DOHH2 (cell line): ENCODE data around the gene TEAD4.

ENCODE experiments used
- H3F3A ChIP-seq: fragments of 200-600 bp; sonication (generic), shearing (Covaris generic); 2 replicates; pipeline ENCODE4 v1.6.0; 2016; ENCODE audit warnings: antibody characterized with exemption, mild to moderate bottlenecking; ENCODE audit not compliant: control insufficient read depth, insufficient read depth
- H3K27ac ChIP-seq: fragments of 200-600 bp; sonication (generic); 2 replicates; pipeline ENCODE4 v1.5.1; 2014; ENCODE audit warnings: low read depth, mild to moderate bottlenecking, low read length, moderate library complexity
- H3K27me3 ChIP-seq: fragments of 200-600 bp; sonication (generic); 2 replicates; pipeline ENCODE4 v1.6.1; 2014; ENCODE audit warnings: mild to moderate bottlenecking, low read length, mixed read lengths; ENCODE audit not compliant: control insufficient read depth
- H3K36me3 ChIP-seq: fragments of 200-600 bp; sonication (generic); 2 replicates; pipeline ENCODE4 v1.6.1; 2014; ENCODE audit warnings: mild to moderate bottlenecking, low read length, moderate library complexity, mixed read lengths; ENCODE audit not compliant: control insufficient read depth
- H3K4me1 ChIP-seq: fragments of 200-600 bp; sonication (generic); 2 replicates; pipeline ENCODE4 v1.6.1; 2014; ENCODE audit warnings: mild to moderate bottlenecking, low read length, mixed read lengths; ENCODE audit not compliant: control insufficient read depth
- H3K4me2 ChIP-seq: fragments of 200-600 bp; sonication (generic); 2 replicates; pipeline ENCODE4 v1.6.0; 2014; ENCODE audit warnings: mild to moderate bottlenecking, low read length, moderate library complexity
- H3K4me3 ChIP-seq: fragments of 200-600 bp; sonication (generic); 2 replicates; pipeline ENCODE4 v1.5.1; 2014; ENCODE audit warnings: mild to moderate bottlenecking, low read length, mixed read lengths
- H3K79me2 ChIP-seq: fragments of 200-600 bp; sonication (generic); 2 replicates; pipeline ENCODE4 v1.6.1; 2014; ENCODE audit warnings: mild to moderate bottlenecking, low read length, mixed read lengths; ENCODE audit not compliant: control insufficient read depth
- H3K9me2 ChIP-seq: fragments of 200-600 bp; sonication (generic); replicated peaks from 2 replicates; pipeline ENCODE4 v1.6.1; 2014; ENCODE audit warnings: mild to moderate bottlenecking, low read length, mixed read lengths; ENCODE audit not compliant: control insufficient read depth
- H3K9me3 ChIP-seq: fragments of 200-600 bp; sonication (generic); 2 replicates; pipeline ENCODE4 v1.6.1; 2014; ENCODE audit warnings: antibody characterized with exemption, low read length, mixed read lengths; ENCODE audit not compliant: control insufficient read depth, insufficient read depth
- H4K20me1 ChIP-seq: fragments of 200-600 bp; sonication (generic); 2 replicates; pipeline ENCODE4 v1.6.0; 2014; ENCODE audit warnings: low read depth, mild to moderate bottlenecking, antibody characterized with exemption, low read length, moderate library complexity; ENCODE audit not compliant: control insufficient read depth, insufficient read depth
- CTCF ChIP-seq: fragments of 200-600 bp; sonication (generic); IDR thresholded peaks from one replicate; pipeline ENCODE4 v1.5.1; 2014; ENCODE audit warnings: antibody characterized with exemption, mild to moderate bottlenecking, low read depth, low read length; ENCODE audit not compliant: poor library complexity, severe bottlenecking
- EZH2phosphoT487 ChIP-seq: fragments of 200-600 bp; sonication (generic); IDR thresholded peaks from 2 replicates; pipeline ENCODE4 v1.6.1; 2017; ENCODE audit warnings: borderline replicate concordance, mild to moderate bottlenecking, antibody characterized with exemption, low read length, moderate library complexity, mixed read lengths

TEAD4 gene

GRCh38 chr12:2974560-2974971 is 15.4 kb downstream of the TEAD4 start:
- Histone ChIP-seq H4K20me1 (no peaks in the 10 kb centered on the region), H3K4me2 (no peak overlapping the region), H3K4me3 (no peak overlapping the region), H3K9me2 (no peaks in the 10 kb centered on the region), H3K27ac (no peak overlapping the region), H3K79me2 (peaks cover 12% of the 10 kb centered on the region; the same call in 1 of the 2 replicates), H3K4me1 (no peaks in the 10 kb centered on the region), H3K27me3 (no peaks in the 10 kb centered on the region), H3F3A (no peaks in the 10 kb centered on the region), H3K36me3 (0 out of 2 replicates have a peak, but pooled peaks cover 1% of the 10 kb centered on the region), H3K9me3 (no peaks in the 10 kb centered on the region)
- TF ChIP-seq CTCF, result no peak
- TF ChIP-seq EZH2phosphoT487, result no peak

GRCh38 chr12:2976581-2976996 is 17.4 kb downstream of the TEAD4 start:
- Histone ChIP-seq H3K79me2 (0 out of 2 replicates have a peak, but pooled peaks cover 6% of the 10 kb centered on the region), H3K9me2 (no peaks in the 10 kb centered on the region), H3K9me3 (no peaks in the 10 kb centered on the region), H3K27me3 (no peaks in the 10 kb centered on the region), H3K36me3 (0 out of 2 replicates have a peak, but pooled peaks cover 2% of the 10 kb centered on the region), H3K27ac (no peak overlapping the region), H3F3A (no peaks in the 10 kb centered on the region), H3K4me3 (no peak overlapping the region), H3K4me2 (no peak overlapping the region), H4K20me1 (no peaks in the 10 kb centered on the region), H3K4me1 (no peaks in the 10 kb centered on the region)
- TF ChIP-seq EZH2phosphoT487, result no peak

- no peaks in the 10 kb centered on the region for H4K20me1 ChIP-seq
- H3K9me3 ChIP-seq, result no peaks in the 10 kb centered on the region
- H3K4me1 ChIP-seq, result no peaks in the 10 kb centered on the region
- H3K27me3 ChIP-seq, result no peaks in the 10 kb centered on the region
- 0 out of 2 replicates have a peak, but pooled peaks cover 6% of the 10 kb centered on the region for H3K79me2 ChIP-seq
- no peaks in the 10 kb centered on the region for H3F3A ChIP-seq
- H3K27ac ChIP-seq, result no peak overlapping the region
- H3K4me3 ChIP-seq, result no peak overlapping the region
- TF ChIP-seq CTCF (no peak), EZH2phosphoT487 (no peak)
- H3K4me2 ChIP-seq, result no peak overlapping the region
- H3K9me2 ChIP-seq, result no peaks in the 10 kb centered on the region
- 0 out of 2 replicates have a peak, but pooled peaks cover 2% of the 10 kb centered on the region for H3K36me3 ChIP-seq
Measured at GRCh38 chr12:2977776-2978175, 18.6 kb downstream of the TEAD4 start.

GRCh38 chr12:2979806-2980205 is 20.6 kb downstream of the TEAD4 start:
- TF ChIP-seq EZH2phosphoT487 (no peak), CTCF (no peak)
- Histone ChIP-seq H3K27me3 (no peaks in the 10 kb centered on the region), H3K27ac (no peak overlapping the region), H3F3A (no peaks in the 10 kb centered on the region), H4K20me1 (no peaks in the 10 kb centered on the region), H3K4me1 (no peaks in the 10 kb centered on the region), H3K4me3 (no peak overlapping the region), H3K36me3 (0 out of 2 replicates have a peak, but pooled peaks cover 2% of the 10 kb centered on the region), H3K9me3 (no peaks in the 10 kb centered on the region), H3K79me2 (no peaks in the 10 kb centered on the region), H3K9me2 (no peaks in the 10 kb centered on the region), H3K4me2 (no peak overlapping the region)
